Measurements from ENCODE around the gene CNTN2.

Gene CNTN2

DNA sequence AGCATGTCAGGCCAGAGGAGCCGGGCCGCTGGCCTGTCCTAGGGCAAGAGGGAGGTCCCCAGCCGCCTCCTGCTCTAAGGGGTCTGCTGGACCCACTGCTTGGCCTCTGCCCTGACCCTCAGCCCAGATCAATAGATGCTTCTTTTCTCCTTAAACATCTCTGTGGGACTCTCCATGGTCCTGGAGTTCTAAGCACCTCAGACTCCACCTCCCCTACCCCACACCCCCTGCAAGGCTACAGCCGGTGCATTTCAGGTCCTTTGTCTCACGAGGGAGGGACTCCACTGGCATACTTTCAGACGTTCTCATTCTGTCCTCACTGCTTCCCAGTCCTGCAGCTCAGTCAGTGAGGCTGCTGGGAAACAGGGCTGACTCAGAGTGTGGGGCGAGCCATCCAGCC lies 11.0 kb downstream of the CNTN2 start:
- TF ChIP-seq, protein P1, sequence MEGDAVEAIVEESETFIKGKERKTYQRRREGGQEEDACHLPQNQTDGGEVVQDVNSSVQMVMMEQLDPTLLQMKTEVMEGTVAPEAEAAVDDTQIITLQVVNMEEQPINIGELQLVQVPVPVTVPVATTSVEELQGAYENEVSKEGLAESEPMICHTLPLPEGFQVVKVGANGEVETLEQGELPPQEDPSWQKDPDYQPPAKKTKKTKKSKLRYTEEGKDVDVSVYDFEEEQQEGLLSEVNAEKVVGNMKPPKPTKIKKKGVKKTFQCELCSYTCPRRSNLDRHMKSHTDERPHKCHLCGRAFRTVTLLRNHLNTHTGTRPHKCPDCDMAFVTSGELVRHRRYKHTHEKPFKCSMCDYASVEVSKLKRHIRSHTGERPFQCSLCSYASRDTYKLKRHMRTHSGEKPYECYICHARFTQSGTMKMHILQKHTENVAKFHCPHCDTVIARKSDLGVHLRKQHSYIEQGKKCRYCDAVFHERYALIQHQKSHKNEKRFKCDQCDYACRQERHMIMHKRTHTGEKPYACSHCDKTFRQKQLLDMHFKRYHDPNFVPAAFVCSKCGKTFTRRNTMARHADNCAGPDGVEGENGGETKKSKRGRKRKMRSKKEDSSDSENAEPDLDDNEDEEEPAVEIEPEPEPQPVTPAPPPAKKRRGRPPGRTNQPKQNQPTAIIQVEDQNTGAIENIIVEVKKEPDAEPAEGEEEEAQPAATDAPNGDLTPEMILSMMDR (IDR thresholded peaks at IDR 0.05; ENCODE audit: control extremely low read depth, extremely low read depth, low read depth, missing control alignments), result no peak
- no peak for DNase-seq (ENCODE audit: extremely low spot score)
- POLR2A ChIA-PET, result no interaction called here
- CTCF ChIA-PET, result interaction anchor here (8.8 kb wide), 1 partner anchor 8 kb away, joined by 62 read pairs; no protein-coding TSS in a partner anchor

GRCh38 chr1:205056188-205056611 lies 13.2 kb downstream of the CNTN2 start:
- TF ChIP-seq, protein P1 (IDR thresholded peaks at IDR 0.05; ENCODE audit: control extremely low read depth, extremely low read depth, low read depth, missing control alignments), result no peak
- CTCF ChIA-PET, result interaction anchor here (1.3 kb wide), 2 partner anchors 79 to 81 kb away, joined by 3 read pairs; no protein-coding TSS in a partner anchor
- POLR2A ChIA-PET, result no interaction called here
- DNase-seq (ENCODE audit: extremely low spot score), result no peak

GRCh38 chr1:205056956-205057568 lies 14.1 kb downstream of the CNTN2 start:
- CTCF ChIA-PET, result interaction anchor here (1.3 kb wide), 2 partner anchors 80 to 82 kb away, joined by 3 read pairs; no protein-coding TSS in a partner anchor
- TF ChIP-seq, protein P1 (IDR thresholded peaks at IDR 0.05; ENCODE audit: control extremely low read depth, extremely low read depth, low read depth, missing control alignments), result no peak
- DNase-seq (ENCODE audit: extremely low spot score), result no peak
- POLR2A ChIA-PET, result no interaction called here

- TF ChIP-seq, protein P1 (IDR thresholded peaks at IDR 0.05; ENCODE audit: control extremely low read depth, extremely low read depth, low read depth, missing control alignments), result no peak
- DNase-seq (ENCODE audit: extremely low spot score), result no peak
- ChIA-PET POLR2A (no interaction called here), CTCF (interaction anchor here (1.7 kb wide), 1 partner anchor 81 kb away, joined by 7 read pairs; no protein-coding TSS in a partner anchor)
Observed at GRCh38 chr1:205057808-205058575, 15.0 kb downstream of the CNTN2 start.

DNA sequence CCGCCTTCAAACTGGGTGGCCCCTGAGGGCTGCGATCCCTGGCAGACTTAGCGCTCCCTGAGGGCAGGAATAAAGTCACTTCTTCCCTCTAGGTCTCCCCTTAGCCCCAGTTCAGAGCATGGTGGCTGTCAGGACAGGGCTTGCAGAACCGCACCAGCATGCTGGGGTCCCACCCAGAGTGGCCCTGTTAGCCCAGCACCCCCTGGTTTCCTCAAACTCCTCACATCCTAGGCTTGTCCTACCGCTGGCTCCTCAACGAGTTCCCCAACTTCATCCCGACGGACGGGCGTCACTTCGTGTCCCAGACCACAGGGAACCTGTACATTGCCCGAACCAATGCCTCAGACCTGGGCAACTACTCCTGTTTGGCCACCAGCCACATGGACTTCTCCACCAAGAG lies 15.8 kb downstream of the CNTN2 start:
- TF ChIP-seq, protein P1 (IDR thresholded peaks at IDR 0.05; ENCODE audit: control extremely low read depth, extremely low read depth, low read depth, missing control alignments), result no peak
- ChIA-PET CTCF (interaction anchor here (1.7 to 5.7 kb wide), 2 partner anchors 15 to 82 kb away, joined by 7 to 78 read pairs; no protein-coding TSS in a partner anchor), POLR2A (no interaction called here)
- DNase-seq (ENCODE audit: extremely low spot score), result no peak

DNA sequence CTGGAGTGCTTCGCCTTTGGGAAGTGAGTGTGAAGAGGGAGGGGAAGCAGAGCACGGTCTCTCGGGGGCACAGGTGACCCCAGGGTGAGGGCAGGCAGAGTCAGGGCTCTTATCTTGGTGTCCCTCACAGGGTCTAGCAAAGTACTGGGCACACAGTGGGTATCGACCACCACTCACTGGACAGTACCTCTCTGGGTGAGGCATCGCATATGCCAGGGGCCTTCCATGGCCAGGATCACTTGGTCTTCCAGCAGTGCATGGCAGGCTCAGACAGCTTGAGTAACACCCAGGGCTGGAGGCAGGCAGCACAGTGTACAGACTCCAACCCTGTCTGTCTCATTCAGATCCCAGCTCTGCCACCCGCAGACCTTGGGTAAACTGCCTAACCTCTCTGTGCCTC lies 16.6 kb downstream of the CNTN2 start:
- TF ChIP-seq, protein P1 (IDR thresholded peaks at IDR 0.05; ENCODE audit: control extremely low read depth, extremely low read depth, low read depth, missing control alignments), result no peak
- ChIA-PET CTCF (interaction anchor here (1.7 to 5.7 kb wide), 3 partner anchors 14 to 83 kb away, joined by 7 to 150 read pairs (median 78); no protein-coding TSS in a partner anchor), POLR2A (no interaction called here)
- no peak for DNase-seq (ENCODE audit: extremely low spot score)

Measured in GM10248 (cell line).